SU-DHL-6 (cell line): ENCODE measurements around the gene ACTN1.

ENCODE experiments used
- H2AFZ ChIP-seq: fragments of 200-600 bp; sonication (generic); 2 replicates; pipeline ENCODE4 v1.6.1; 2014; ENCODE audit warnings: low read depth, mild to moderate bottlenecking, moderate library complexity, mixed read lengths, antibody characterized with exemption, low read length; ENCODE audit not compliant: severe bottlenecking
- H3F3A ChIP-seq: fragments of 200-600 bp; shearing (Covaris generic); 2 replicates; pipeline ENCODE4 v1.6.0; 2016; ENCODE audit warnings: antibody characterized with exemption, mild to moderate bottlenecking; ENCODE audit not compliant: insufficient read depth
- H3K27ac ChIP-seq: fragments of 200-600 bp; sonication (generic); 2 replicates; pipeline ENCODE4 v1.5.1; 2016; ENCODE audit warnings: low read depth, mild to moderate bottlenecking, low read length, moderate library complexity, mixed read lengths
- H3K27me3 ChIP-seq: fragments of 200-600 bp; sonication (generic), shearing (Covaris generic); 2 replicates; pipeline ENCODE4 v1.6.0; 2014; ENCODE audit warnings: mild to moderate bottlenecking, low read length
- H3K36me3 ChIP-seq: fragments of 200-600 bp; sonication (generic); 2 replicates; pipeline ENCODE4 v1.6.1; 2014; ENCODE audit warnings: mild to moderate bottlenecking, low read length, mixed read lengths
- H3K4me2 ChIP-seq: fragments of 300-600, 200-600 bp; shearing (Covaris generic), sonication (generic); 2 replicates; pipeline ENCODE4 v1.6.0; 2014; ENCODE audit warnings: low read length, low read depth, mild to moderate bottlenecking; ENCODE audit not compliant: poor library complexity, severe bottlenecking
- H3K4me3 ChIP-seq: fragments of 200-600 bp; sonication (generic); 2 replicates; pipeline ENCODE4 v1.5.1; 2014; ENCODE audit warnings: antibody characterized with exemption, low read length, mild to moderate bottlenecking, mixed read lengths; ENCODE audit not compliant: insufficient read depth, poor library complexity, severe bottlenecking
- H3K79me2 ChIP-seq: fragments of 200-600 bp; sonication (generic); 2 replicates; pipeline ENCODE4 v1.6.1; 2014; ENCODE audit warnings: mild to moderate bottlenecking, low read length, moderate library complexity; ENCODE audit not compliant: insufficient read depth
- H3K9ac ChIP-seq: fragments of 200-600 bp; sonication (generic); 2 replicates; pipeline ENCODE4 v1.7.0; 2014; ENCODE audit warnings: mild to moderate bottlenecking, low read length
- H3K9me2 ChIP-seq: fragments of 200-600 bp; sonication (generic); replicated peaks from 2 replicates; pipeline ENCODE4 v1.6.1; 2014; ENCODE audit warnings: low read length; ENCODE audit not compliant: insufficient read depth
- H3K9me3 ChIP-seq: fragments of 200-600 bp; sonication (generic); 2 replicates; pipeline ENCODE4 v1.6.1; 2014; ENCODE audit warnings: low read length, mixed read lengths; ENCODE audit not compliant: insufficient read depth
- H4K20me1 ChIP-seq: fragments of 200-600 bp; sonication (generic); 2 replicates; pipeline ENCODE4 v1.6.1; 2014; ENCODE audit warnings: low read depth, mild to moderate bottlenecking, antibody characterized with exemption, low read length, moderate library complexity, mixed read lengths
- CTCF ChIP-seq: fragments of 200-600 bp; sonication (generic); IDR thresholded peaks from one replicate; pipeline ENCODE4 v1.5.1; 2017; ENCODE audit warnings: antibody characterized with exemption, mild to moderate bottlenecking, low read length, moderate library complexity; ENCODE audit not compliant: insufficient read depth, poor library complexity, severe bottlenecking
- EZH2phosphoT487 ChIP-seq: fragments of 200-600 bp; sonication (generic), shearing (Covaris generic); conservative IDR thresholded peaks from 2 replicates; pipeline ENCODE4 v1.6.1; 2018; ENCODE audit warnings: mild to moderate bottlenecking, antibody characterized with exemption, low read length, moderate library complexity, mixed read lengths

ACTN1 gene

GRCh38 chr14:68935761-68936214 is 43.3 kb downstream of the ACTN1 start:
- no peak overlapping the region for H2AFZ ChIP-seq
- H3K9ac ChIP-seq, result no peak overlapping the region
- no peaks in the 10 kb centered on the region for H3K9me3 ChIP-seq
- H3K4me3 ChIP-seq, result no peak overlapping the region
- H3K27ac ChIP-seq, result no peak overlapping the region
- H3K36me3 ChIP-seq, result no peaks in the 10 kb centered on the region
- no peaks in the 10 kb centered on the region for H3K9me2 ChIP-seq
- no peaks in the 10 kb centered on the region for H3K79me2 ChIP-seq
- H3K27me3 ChIP-seq, result no peaks in the 10 kb centered on the region
- no peaks in the 10 kb centered on the region for H4K20me1 ChIP-seq
- H3K4me2 ChIP-seq, result no peak overlapping the region
- TF ChIP-seq CTCF (no peak), EZH2phosphoT487 (no peak)
- H3F3A ChIP-seq, result no peaks in the 10 kb centered on the region

- no peak overlapping the region for H3K4me2 ChIP-seq
- H3K27me3 ChIP-seq, result no peaks in the 10 kb centered on the region
- no peak overlapping the region for H2AFZ ChIP-seq
- no peaks in the 10 kb centered on the region for H4K20me1 ChIP-seq
- H3K9me3 ChIP-seq, result no peaks in the 10 kb centered on the region
- no peaks in the 10 kb centered on the region for H3K79me2 ChIP-seq
- H3K4me3 ChIP-seq, result no peak overlapping the region
- no peak overlapping the region for H3K27ac ChIP-seq
- H3K9me2 ChIP-seq, result no peaks in the 10 kb centered on the region
- no peaks in the 10 kb centered on the region for H3F3A ChIP-seq
- TF ChIP-seq CTCF, result no peak
- no peak for TF ChIP-seq EZH2phosphoT487
- H3K9ac ChIP-seq, result no peak overlapping the region
- no peaks in the 10 kb centered on the region for H3K36me3 ChIP-seq
Measured at GRCh38 chr14:68934066-68934465, 45.0 kb downstream of the ACTN1 start.

- no peak overlapping the region for H3K27ac ChIP-seq
- no peak overlapping the region for H3K9ac ChIP-seq
- H4K20me1 ChIP-seq, result no peaks in the 10 kb centered on the region
- H3K9me2 ChIP-seq, result no peaks in the 10 kb centered on the region
- no peaks in the 10 kb centered on the region for H3K27me3 ChIP-seq
- H3F3A ChIP-seq, result no peaks in the 10 kb centered on the region
- H3K4me3 ChIP-seq, result no peak overlapping the region
- no peaks in the 10 kb centered on the region for H3K36me3 ChIP-seq
- H3K4me2 ChIP-seq, result no peak overlapping the region
- no peak overlapping the region for H2AFZ ChIP-seq
- no peak for TF ChIP-seq CTCF
- no peak for TF ChIP-seq EZH2phosphoT487
- H3K79me2 ChIP-seq, result no peaks in the 10 kb centered on the region
- no peaks in the 10 kb centered on the region for H3K9me3 ChIP-seq
Measured at GRCh38 chr14:68932686-68933085, 46.4 kb downstream of the ACTN1 start.
